T-helper 1 cell treated with Interleukin-12 subunit alpha and Interleukin-12 subunit beta and Interleukin-4 antibody, amounts not matched to agents 30 ng/mL and 1 ng/mL, for 36 hours (primary cell): Measurements from ENCODE around the gene NEGR1. TPM values are rescaled to one million over a fixed set of nuclear protein-coding genes. Genes with fewer than 3 reads are reported as not detected.

ENCODE experiments used
- intact Hi-C: fragments of 100-400 bp; cut with micrococcal nuclease; formaldehyde crosslinking; loops from one replicate; pipeline ENCODE4 v1.15.1; 2024
- total RNA-seq: library from RNA; stranded (reverse); gene quantifications from 2 replicates; pipeline ENCODE4 v1.2.3, GENCODE V29; 2022

Gene NEGR1
- total RNA-seq, 1 donor from 2014 or later = not detected

DNA sequence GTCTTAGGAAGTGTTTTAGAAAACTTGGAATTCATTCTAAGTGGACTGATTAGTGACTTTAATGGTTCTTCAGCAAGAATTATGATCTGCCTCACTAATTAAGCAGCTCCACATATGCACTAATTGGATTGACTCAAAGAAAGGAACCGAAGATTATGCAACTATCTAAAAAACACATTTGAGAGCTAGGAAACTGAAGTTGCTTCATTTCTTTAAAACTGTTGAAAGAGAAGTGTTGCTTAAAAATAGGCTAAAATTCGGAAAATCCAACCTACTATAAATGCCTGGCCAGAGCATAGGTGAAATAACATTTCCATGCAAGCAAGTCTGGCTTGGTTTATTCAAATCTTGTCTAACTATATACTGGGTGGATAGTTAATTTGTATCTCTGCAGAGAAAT lies 698.6 kb downstream of the NEGR1 start:
- intact Hi-C loops = no loop called here

DNA sequence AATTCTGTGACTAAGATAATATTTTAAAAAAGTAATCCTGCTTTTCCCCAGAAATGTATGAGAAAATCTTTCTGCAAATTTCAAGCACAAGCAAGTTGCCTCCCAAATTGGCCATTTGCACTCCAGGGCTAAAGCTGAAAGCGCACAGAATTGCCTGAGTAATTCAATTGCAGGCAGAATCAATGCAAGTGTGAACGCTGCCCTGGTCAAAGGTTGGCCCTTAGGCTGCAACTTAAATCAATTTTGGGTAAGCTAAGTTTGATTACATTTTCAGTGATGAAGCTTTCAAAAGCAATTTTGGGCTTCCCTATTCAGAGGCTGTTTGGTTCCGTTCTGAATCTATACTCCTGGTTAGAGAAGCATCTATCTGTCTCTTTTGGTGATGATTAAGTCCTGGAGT lies 699.7 kb downstream of the NEGR1 start:
- intact Hi-C loops = no loop called here

DNA sequence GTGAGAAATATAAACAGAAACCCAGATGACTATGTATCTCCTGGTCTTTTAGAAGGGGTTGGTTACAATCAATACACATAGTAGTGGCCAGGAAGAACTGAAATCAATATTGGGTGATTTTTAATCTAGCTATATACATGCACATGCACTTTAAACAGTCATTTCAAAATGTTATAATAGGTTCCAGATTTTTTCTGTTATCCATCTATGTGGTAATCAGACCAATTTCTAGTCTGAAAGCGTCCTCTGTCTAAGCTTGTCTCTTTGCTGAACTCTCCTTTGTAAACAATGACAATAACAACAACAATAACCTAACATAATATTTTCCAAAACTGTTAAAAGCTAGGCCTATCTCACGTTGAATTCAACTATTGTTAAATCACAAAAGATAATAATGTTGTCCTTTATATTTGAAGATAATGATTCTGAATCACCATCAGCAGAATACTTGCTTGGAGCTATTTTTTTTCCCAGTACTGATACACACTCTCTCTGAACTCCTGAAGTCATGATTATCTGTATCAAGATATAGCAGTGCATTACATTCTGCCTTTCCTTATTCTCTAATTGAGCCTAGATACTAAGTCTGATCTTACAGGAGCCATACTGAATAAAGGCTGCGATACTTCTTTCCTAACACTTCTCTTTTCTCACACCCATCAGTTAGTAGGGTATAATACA lies 704.7 kb downstream of the NEGR1 start:
- intact Hi-C loops = no loop called here

DNA sequence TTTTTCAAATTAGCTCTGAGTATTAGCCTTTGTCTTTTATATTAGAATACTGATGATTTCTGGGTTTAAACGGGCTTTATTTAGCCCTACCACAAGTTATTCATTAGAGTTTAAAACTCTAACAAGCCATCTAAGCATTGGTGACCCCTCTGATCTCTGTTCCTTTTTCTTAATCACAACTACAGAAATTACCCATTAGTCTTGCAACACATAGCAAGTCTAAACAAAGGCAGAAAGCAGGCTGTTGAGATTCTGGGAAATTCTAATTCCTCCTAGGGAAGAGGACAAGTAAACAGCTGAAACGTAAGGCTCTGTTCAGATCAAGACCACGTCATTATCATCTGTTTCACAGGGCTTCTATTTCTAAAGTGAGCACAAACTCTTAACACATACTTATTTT lies 710.3 kb downstream of the NEGR1 start:
- intact Hi-C loops = no loop called here

DNA sequence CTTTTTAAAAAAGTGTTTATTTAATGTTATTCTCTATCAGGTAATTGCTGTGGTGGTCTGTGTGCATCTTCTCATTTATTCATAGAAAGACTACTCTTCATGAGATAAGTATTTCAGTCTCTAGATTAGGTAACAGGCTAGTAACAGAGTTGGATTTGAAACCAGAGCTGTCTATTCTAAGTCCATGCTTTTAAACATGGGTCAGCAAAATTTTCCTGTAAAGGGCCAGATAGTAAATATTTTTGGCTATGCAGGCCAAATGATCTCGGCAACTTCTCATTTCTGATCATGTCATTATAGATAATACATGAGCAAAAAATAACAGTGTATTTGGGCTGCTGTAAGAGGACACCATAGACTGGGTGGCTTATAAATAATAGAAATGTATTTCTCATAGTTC lies 715.9 kb downstream of the NEGR1 start:
- intact Hi-C loops = no loop called here

DNA sequence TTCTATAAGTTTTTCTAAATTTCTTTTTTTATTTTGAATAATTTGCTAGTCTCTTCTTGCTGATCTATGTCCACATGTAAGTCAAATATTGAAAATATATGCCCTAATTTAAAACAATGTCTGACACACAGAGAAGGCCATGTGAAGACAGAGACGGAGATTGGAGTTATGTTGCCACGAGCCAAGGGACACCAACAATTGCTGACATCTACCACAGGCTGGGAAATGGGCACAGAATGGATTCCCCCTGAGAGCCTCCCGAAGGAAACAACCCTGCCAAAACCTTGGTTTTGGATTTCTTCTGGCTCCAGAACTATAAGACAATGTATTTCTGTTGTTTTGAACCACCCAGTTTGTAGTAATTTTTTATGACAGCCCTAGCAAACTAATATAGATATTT lies 716.5 kb downstream of the NEGR1 start:
- intact Hi-C loops = no loop called here

DNA sequence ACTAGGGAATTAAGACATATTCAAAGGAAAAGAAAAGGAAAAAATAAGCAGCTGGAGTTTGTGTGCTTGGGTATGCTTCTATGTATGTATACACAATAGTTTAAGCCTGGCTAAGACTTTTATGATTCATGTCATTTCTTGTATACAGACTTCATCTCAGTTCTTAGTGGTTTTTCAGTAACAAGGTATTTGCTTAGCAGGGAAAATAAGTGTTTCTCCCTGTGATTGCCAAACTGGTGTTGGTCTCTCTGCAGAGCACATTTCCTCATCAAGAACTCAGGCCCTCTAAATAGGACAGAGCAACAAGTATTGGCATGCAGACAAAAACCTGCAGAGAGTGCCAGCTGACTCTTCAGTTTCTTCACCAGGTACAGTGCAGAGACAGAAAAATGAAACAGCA lies 717.1 kb downstream of the NEGR1 start:
- intact Hi-C loops = no loop called here

DNA sequence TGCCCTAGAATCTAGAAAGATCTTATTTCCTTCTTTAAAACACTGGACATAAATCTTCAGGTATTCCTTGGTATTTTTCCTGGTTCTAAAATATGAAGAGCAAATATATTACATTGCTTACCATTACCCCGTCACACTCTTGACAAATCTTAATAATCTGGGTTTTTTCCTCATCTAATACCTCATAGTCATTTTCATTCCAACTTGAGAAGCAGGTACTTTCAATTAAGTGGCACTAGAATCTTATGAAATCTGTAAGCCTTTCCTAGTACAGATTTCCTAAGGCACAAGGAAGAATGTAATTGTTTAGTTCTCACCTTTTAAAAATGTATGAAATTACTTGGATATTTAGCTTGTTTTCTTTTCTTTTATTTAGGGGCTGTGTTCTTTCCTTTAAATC lies 720.0 kb downstream of the NEGR1 start:
- intact Hi-C loops = no loop called here

DNA sequence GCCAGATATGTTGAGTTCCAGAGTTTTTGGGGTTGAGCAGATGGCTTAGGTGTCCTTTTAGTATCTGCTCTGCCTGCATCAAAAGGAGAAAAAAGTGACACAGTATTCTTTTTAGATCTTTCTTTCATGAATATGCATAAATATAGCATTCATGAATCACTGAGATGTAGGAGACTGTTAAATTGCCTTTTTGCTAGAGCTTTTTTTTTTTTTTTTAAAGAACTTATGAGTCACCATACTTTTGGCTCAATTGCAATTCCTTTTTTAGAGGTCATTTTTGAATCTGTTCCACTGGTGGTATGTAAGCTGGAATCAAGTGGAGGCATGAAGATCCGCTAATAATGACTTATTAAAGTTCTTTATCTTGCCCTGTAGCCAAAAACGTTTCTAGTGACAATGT lies 720.6 kb downstream of the NEGR1 start:
- intact Hi-C loops = no loop called here

DNA sequence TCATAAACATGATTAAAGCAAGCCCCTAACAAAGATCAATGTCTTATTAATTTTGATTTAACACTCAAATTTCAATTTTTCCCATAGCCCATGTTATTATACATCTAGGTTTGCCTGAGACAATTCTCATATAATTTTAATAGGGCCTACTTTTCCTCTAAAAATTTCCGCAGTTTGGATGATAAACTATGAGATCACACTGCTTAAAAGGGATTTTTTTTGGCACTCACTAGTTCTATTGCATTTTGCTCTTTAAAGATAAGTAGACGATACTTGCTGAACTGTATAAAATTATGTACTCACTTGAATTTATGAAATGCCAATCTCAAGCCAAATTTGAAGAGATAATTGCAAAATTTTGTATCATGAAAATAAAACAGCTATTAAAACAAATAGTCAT lies 721.1 kb downstream of the NEGR1 start:
- intact Hi-C loops = no loop called here

DNA sequence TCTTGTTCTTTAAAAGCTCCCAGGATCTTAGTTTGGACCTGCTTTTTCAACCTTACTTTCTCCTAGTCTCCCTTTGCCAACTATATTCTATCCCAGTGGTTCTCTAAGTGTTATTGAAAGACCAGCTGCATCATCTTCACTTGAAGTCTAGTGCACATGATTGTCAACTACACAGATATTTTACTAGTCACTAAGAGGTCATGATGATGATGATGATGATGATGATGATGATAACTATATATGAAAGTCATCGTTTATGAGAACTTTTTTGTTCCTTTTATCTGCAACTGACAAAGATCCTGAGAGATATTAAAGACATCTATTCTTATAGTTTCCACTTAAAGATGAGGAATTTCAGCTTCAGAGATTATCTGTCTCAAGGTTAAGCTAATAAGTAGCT lies 722.5 kb downstream of the NEGR1 start:
- intact Hi-C loops = no loop called here

DNA sequence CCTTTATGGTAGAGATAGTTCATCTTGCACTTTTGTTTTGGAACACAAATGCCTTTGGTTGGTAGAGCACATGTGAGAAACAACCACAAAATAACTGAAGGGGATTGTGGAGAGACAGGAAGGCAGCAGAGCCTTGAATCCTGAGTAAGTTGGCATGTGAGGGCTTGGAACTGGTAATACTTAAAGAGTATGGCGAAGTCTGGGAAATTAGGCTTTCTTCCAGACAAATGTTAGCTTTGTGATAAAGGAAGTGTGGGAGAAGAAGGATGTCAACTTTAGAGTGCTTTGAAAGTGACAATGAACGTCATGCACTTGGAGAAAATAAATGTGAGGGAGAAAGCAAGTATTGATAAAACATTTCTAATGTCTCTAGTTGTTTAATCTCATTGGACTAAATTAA lies 725.2 kb downstream of the NEGR1 start:
- intact Hi-C loops = no loop called here

DNA sequence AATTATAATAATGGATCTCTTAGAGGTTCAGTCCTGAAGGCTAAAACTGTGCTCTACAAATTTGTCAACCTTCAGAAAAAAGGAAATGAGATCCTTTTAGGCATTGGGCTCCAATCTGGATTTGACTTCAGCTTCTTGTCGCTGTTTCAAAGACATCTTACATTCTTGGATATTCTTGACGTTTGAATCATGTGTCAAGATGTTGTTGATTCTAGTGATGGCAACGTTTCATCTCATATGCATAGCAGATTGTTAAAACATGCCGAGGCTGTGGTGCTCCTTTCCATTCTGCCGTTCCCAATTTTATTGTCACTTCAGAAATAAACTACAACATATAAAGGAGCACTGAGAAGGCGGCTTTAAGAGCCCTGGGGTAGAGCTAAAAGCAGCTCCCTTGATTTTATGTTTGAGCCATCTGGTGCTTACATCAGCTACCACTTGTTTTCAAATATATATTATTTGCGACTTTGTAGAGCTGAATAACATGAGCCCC lies 733.9 kb downstream of the NEGR1 start:
- intact Hi-C loops = no loop called here

DNA sequence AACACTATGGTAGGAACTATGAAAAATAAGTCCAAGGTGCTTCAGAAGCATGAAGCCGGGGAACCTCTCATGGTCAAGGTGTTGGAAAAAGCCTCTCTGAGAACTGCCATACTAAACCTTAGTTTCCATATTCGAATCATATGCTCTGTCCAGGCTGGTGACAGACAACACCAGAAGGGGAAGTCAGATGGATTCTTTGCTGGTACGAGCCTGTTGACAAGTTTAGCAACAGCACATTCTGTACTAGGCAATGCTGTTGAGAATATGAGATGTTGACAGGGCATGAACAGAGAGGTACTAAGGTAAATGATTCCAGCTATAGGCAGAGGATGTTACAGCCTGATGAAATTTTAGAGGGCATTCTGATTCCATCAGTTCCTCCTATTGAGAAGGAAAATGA lies 740.2 kb downstream of the NEGR1 start:
- intact Hi-C loops = no loop called here

DNA sequence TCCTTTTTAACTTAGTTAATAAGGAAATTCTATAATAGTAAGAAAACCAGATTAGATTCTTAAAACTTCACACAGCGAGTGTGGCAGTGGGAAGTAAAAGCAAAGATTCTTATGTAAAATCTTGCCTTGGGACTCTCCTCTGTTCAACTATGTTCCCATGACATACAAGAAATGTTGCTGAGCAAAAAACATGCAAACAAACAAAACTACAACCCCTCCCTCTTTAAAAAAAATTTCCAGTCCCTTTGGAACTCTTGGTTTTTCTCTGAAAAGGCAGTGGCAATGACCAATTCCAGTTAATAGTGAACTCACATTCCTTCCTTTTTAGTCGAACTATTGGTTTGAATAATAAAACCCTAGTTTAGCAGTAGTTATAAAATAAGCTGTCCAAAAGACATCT lies 748.4 kb downstream of the NEGR1 start:
- intact Hi-C loops = no loop called here

DNA sequence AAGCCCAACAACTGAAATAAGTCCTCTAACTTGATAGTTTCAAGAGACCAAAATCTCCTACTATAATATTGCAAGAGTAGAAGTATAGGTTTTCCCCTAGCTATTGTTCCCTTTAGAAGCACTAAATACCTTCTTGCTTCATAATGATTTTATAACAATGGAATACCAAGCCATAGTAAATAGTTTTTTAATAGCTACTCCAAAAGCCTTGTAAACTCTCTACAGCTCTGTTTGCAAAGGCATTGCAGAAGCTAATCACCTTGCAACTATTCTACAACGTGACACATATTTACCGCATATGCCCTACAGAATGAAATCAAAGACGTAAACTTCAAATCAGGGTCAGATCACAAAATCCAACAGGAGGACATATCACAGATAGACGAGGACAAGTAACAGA lies 750.0 kb downstream of the NEGR1 start:
- intact Hi-C loops = no loop called here

DNA sequence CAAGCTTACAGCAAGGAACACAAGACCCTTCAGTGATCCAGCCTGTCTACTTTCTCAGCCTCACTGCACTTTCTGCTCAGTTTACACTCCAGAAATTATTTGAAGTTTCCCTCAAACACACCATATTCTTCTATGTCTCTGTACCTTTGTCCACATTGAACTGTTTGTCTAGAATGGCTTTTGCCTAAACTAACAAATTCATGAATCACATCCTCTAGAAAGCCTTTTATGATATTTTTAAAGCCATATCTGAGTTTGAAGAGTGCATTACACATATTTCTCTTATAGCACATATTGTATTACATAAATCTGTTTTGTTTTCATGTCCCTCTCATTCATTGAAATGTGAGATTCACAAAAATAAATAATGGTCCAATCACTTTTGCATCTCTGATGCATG lies 755.5 kb downstream of the NEGR1 start:
- intact Hi-C loops = loop anchor here (10.0 kb wide), 1 partner anchor 432 kb away; no protein-coding TSS in a partner anchor

DNA sequence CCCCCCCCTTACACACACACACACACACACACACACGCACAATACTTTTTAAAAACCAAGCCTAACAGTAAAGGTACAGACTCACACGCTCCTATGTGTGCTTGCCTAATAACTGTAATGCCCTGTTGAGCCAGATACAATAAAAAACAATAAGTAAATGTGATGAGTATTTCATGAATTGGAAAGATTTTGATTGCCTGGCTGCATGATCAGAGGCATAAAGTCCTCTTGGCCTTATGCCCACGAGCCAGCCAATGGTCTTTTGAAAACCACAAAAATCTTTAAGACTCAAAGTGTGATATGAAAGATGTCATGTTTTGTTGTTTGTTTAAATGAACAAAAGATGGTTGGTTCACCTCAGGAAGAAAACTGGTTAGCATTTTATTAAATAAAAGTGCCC lies 759.6 kb downstream of the NEGR1 start:
- intact Hi-C loops = loop anchor here (5.0 to 10.0 kb wide), 2 partner anchors 428 to 995 kb away; no protein-coding TSS in a partner anchor

DNA sequence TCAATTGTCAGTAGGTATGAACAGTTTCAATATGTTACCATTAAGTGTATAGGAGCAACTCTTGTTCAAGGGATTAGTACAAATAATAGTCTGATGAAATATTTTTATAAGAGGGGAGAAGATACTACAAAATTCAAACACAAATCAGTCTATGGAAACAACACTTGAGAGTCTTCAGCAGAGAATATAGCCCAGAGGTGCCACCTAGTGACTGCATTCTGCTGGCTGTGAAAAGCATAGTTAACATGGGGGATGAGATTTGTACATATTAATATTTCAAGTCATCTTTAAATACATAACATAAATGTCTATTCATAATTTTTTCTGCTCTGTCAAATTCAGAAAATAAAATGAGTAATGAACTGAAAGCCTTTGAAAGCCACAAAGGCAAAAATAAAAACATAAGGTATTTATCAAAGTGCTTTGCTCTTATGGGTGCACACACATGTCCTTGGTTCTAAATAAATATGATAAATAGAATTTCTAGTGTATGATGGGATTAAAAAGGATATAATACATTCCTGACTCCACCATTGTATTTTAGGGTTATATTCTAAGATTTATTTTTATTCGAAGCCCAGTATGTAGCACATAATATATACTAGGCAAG lies 760.6 kb downstream of the NEGR1 start:
- intact Hi-C loops = loop anchor here (5.0 to 10.0 kb wide), 2 partner anchors 427 to 994 kb away; no protein-coding TSS in a partner anchor

DNA sequence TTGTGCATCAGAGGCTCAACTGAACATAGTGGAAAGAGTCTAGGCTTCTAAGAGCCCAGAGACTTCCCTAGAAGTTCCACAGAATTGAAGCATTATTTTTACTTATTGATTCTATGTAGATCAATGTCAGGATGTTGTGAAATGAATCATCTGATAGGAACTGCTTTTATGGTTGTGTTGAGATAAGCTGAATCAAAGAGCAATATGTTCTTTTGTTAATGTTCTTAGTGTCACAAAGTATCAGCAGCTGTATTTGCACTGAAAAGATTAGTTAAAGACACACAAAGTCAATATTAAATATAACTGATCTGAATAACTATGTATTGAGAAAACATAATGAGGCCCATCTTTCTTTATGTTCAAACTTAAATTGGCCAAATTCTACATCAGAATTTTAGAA lies 770.8 kb downstream of the NEGR1 start:
- intact Hi-C loops = no loop called here

DNA sequence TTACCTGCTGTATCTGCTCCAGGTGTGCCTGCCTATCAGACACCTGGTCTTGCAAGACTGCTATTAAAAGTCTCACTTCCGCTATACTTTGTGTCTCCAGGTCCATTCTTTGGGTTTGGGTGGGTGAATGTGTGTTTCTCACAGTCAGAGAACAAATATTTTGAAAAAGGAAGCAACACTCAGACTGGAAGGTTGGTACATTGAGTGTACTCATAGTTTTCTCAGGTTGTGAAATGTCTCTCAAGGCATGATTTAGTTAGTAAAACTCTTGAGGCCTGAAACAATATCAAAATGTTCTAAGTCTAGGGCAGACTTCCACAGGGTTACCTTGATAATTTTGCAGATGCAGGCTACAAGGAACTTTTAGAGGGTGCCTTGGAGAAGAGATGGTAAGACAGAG lies 771.6 kb downstream of the NEGR1 start:
- intact Hi-C loops = no loop called here

DNA sequence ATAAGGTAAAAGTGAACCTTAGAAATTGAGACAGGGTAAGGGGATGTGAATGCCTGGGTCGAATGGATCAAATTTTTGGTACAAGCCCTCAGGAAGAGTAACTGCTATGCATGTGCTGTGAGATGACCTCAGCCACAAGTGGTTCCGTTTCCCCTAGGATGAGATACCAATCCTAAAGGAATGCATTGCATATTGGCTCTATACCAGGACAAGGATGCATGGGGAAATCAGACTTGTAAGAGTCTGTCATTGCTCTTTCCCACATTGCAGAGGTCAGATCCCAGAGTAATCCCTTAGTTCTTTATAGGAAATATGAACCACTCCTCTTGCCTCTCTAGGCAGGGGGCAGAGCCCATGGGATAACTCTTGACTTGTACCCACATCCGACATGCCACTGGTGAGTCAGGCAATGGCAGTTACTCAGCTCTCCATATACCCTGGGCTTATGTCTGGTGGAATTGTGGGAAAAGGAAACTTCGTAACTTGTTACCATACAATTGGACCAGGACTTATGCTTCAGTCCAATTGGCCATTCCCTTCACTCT lies 773.2 kb downstream of the NEGR1 start:
- intact Hi-C loops = no loop called here

DNA sequence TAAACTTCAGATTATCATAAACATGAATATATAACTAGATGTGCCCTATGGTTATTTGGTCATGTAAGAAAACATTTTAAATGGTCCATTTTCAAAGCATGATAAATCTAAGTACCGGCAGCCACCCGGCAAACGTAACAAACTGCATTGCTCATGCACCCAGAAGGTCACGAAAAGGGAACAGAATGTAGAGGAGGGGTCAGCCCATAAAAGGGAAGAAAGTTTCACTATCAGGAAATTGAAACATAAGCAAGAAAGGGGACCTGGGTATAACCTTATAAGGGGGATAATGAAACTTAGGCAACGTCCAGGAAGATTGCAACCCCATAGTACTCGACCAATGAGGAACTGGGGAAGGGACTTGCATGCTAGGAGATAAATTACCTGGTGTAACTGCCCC lies 780.3 kb downstream of the NEGR1 start:
- intact Hi-C loops = no loop called here
